Ovary (tissue), 3 donors: Measurements from ENCODE around the gene TRIOBP.

Source experiments
- CTCF ChIP-seq, 3 donors: fragments of 450-650 bp in 2 of 3; fragments of 200-600 bp in 1 of 3; IDR thresholded peaks; one replicate each; pipeline versions ENCODE4 v1.5.1 to v1.8.0; 2016 to 2022; ENCODE audit warnings: antibody characterized with exemption in 3 of 3, mild to moderate bottlenecking in 1 of 3
- EP300 ChIP-seq: sonication (generic); formaldehyde crosslinking; IDR thresholded peaks from one replicate; pipeline ENCODE4 v1.6.1; 2017; ENCODE audit warnings: antibody characterized with exemption
- POLR2A ChIP-seq: fragments of 450-650 bp; IDR thresholded peaks from one replicate; pipeline ENCODE4 v1.6.1; 2017; ENCODE audit warnings: antibody characterized with exemption, mild to moderate bottlenecking, moderate library complexity
- donor health status: DM: no; HTN: no; CAD: no.

GRCh38 chr22:37760152-37760551, 63.3 kb downstream of the TRIOBP start:
- TF ChIP-seq POLR2A (no peak), CTCF (IDR thresholded peaks at IDR 0.05) (no peak), EP300 (no peak)
